Heart left ventricle (tissue), 16 donors: Measurements from ENCODE around the gene SMURF1. TPM values are rescaled to one million over a fixed set of nuclear protein-coding genes. Genes with fewer than 3 reads are reported as not detected.

Source experiments
- ATAC-seq, 4 donors: fragments of 200-7000 bp; cut with Tn5 transposase; one replicate each; pipeline ENCODE4 v1.9.1; 2020 to 2022; ENCODE audit warnings: moderate library complexity in 4 of 4, mild to moderate bottlenecking in 3 of 4, moderate number of reproducible peaks in 1 of 4
- DNase-seq, 5 donors: peaks; one replicate each; pipeline ENCODE4 v3.0.0-alpha.2; 2020
- H3K27ac ChIP-seq, 12 donors: fragments of 200-600 bp; sonication (generic) in 4 of 12; one replicate each; pipeline versions ENCODE4 v1.5.0 to v1.8.0; 2016 to 2022; ENCODE audit warnings: mild to moderate bottlenecking in 2 of 12
- H3K27me3 ChIP-seq, 9 donors: fragments of 200-600 bp; sonication (generic) in 2 of 9; one replicate each; pipeline versions ENCODE4 v1.5.1 to v1.8.0; 2016 to 2022; ENCODE audit warnings: mild to moderate bottlenecking in 3 of 9
- H3K36me3 ChIP-seq, 9 donors: fragments of 200-600 bp; sonication (generic) in 2 of 9; one replicate each; pipeline versions ENCODE4 v1.5.0 to v1.8.0; 2018 to 2022; ENCODE audit warnings: mild to moderate bottlenecking in 2 of 9
- H3K4me1 ChIP-seq, 12 donors: fragments of 200-600 bp; sonication (generic) in 4 of 12; one replicate each; pipeline versions ENCODE4 v1.5.0 to v1.8.0; 2016 to 2022; ENCODE audit warnings: mild to moderate bottlenecking in 3 of 12
- H3K4me3 ChIP-seq, 12 donors: fragments of 200-600 bp; sonication (generic) in 4 of 12; one replicate each; pipeline versions ENCODE4 v1.5.0 to v1.8.0; 2017 to 2022; ENCODE audit warnings: mild to moderate bottlenecking in 9 of 12, moderate library complexity in 4 of 12
- H3K9me3 ChIP-seq, 12 donors: fragments of 200-600 bp; sonication (generic) in 4 of 12; one replicate each; pipeline versions ENCODE4 v1.5.0 to v1.8.0; 2016 to 2022; ENCODE audit warnings: mild to moderate bottlenecking in 1 of 12
- CTCF ChIP-seq, 12 donors: fragments of 200-600 bp; sonication (generic) in 4 of 12; IDR thresholded peaks; one replicate each; pipeline versions ENCODE4 v1.5.0 to v1.8.0; 2018 to 2022; ENCODE audit warnings: antibody characterized with exemption in 12 of 12, mild to moderate bottlenecking in 5 of 12
- POLR2A ChIP-seq, 2 donors: fragments of 450-650 bp; IDR thresholded peaks; one replicate each; pipeline ENCODE4 v1.6.1; 2017; ENCODE audit warnings: antibody characterized with exemption in 2 of 2, mild to moderate bottlenecking in 2 of 2, moderate library complexity in 2 of 2
- WGBS, 4 donors: extraction: QIAGEN DNeasy Blood & Tissue Kit in 2 of 4; methylation state at CpG; one replicate each; pipeline versions ENCODE4 v1.1.5 to v1.1.7; 2013 to 2018; 5-methylcytosine and 5-hydroxymethylcytosine counted together
- intact Hi-C, 10 donors: fragments of 100-400 bp; cut with DNase I; formaldehyde crosslinking; loops; one replicate each; pipeline versions ENCODE4 v1.11.1 to v1.14.2; 2022
- polyA plus RNA-seq, 2 donors: library from polyadenylated mRNA; stranded (reverse); fragments of 200-250 nt; gene quantifications; one replicate each; pipeline ENCODE4 v1.2.3, GENCODE V29; 2013
- total RNA-seq, 9 donors: library from RNA; depleted of rRNA in 2 of 9; stranded (reverse); fragments of >200 nt in 2 of 9; fragmentation: NEBNext Ultra II Directional in 3 of 9; extraction: Animal tissue kit (Norgen Biotek cat#: 25700) in 3 of 9; gene quantifications; one replicate each; pipeline versions ENCODE4 v1.1.0 to v1.2.4, GENCODE V29; 2016 to 2023
- donor health status: ischemic (EF 13 %, LVEDD 7.1; RV severe dilation, severe dysfunction).
- donor health status: healthy with polysubstance abuse.
- donor health status: DM: no; HTN: yes; CAD: no.
- donor health status: DM: no; HTN: no; CAD: no.
- donor health status: ischemic (EF 25% LVEDD 6.9; RV normal size, moderate dysfunction).
- donor health status: ischemic (EF 25% LVEDD 5.7; RV mildly dilated, moderate dysfunction).
- donor health status: healthy.
- donor health status: DM: yes; HTN: yes; CAD: no.
- donor health status: ischemic (EF 35%, LVEDD 5.7; RV mildly dilated, moderate dysfunction).
- donor health status: nonischemic (EF 11% LVEDD 7.7; RV severe dilation, severe dysfunction).
- donor health status: DM: yes; HTN: yes; CAD: no.
- donor health status: PGD.
- donor health status: ischemic (EF 29% LVEDD 5.4; RV normal size, mild dysfunction).
- donor health status: nonischemic (EF 23%, LVEDD 6.1; RV moderate dilation, normal function).

SMURF1 gene
- total and polyA plus RNA-seq, 11 donors = 3.5 to 15.4 (median 12.4) TPM

GRCh38 chr7:99090771-99091542 lies 53.0 kb downstream of the SMURF1 start:
- peaks cover 0 to 19% (median 4%) of the 10 kb centered on the region in 12 donors for H3K4me1 ChIP-seq
- intact Hi-C loops = no loop called here
- DNase-seq = no peak
- H3K27ac ChIP-seq = no peak overlapping the region
- H3K4me3 ChIP-seq = no peak overlapping the region
- no peak for ATAC-seq
- no peaks in the 10 kb centered on the region for H3K27me3 ChIP-seq
- TF ChIP-seq CTCF (IDR thresholded peaks at IDR 0.05) (no peak), POLR2A (IDR thresholded peaks at IDR 0.05) (no peak)
- 86 to 89% (median 87%) methylated on average over 6 of the region's 6 CpGs for WGBS, 4 donors
- peaks cover 0 to 10% (median 0%) of the 10 kb centered on the region in 9 donors for H3K36me3 ChIP-seq
- H3K9me3 ChIP-seq = peaks cover 0 to 8% (median 0%) of the 10 kb centered on the region in 12 donors

- intact Hi-C loops = no loop called here
- H3K27ac ChIP-seq = no peak overlapping the region
- no peak for ATAC-seq
These were observed 53.8 kb downstream of the SMURF1 start for GRCh38 chr7:99089914-99090629.

GRCh38 chr7:99086944-99087343 lies 57.0 kb downstream of the SMURF1 start:
- DNase-seq = no peak
- H3K27ac ChIP-seq = no peak overlapping the region
- peaks cover 0 to 15% (median 0%) of the 10 kb centered on the region in 12 donors for H3K4me1 ChIP-seq
- peaks cover 0 to 10% (median 0%) of the 10 kb centered on the region in 9 donors for H3K36me3 ChIP-seq
- H3K9me3 ChIP-seq = peaks cover 0 to 8% (median 0%) of the 10 kb centered on the region in 12 donors
- no peak overlapping the region for H3K4me3 ChIP-seq
- no peaks in the 10 kb centered on the region for H3K27me3 ChIP-seq
- TF ChIP-seq POLR2A (IDR thresholded peaks at IDR 0.05) (no peak), CTCF (IDR thresholded peaks at IDR 0.05) (no peak)
- ATAC-seq = no peak
- intact Hi-C loops = no loop called here
- 96 to 99% (median 98%) methylated on average over 2 of the region's 2 CpGs for WGBS, 4 donors

More at GRCh38 chr7:99089914-99090629, 53.8 kb downstream of the SMURF1 start:
- TF ChIP-seq POLR2A (IDR thresholded peaks at IDR 0.05) (no peak), CTCF (IDR thresholded peaks at IDR 0.05) (no peak)
- WGBS, 4 donors = 87 to 89% (median 88%) methylated on average over 7 of the region's 7 CpGs
- DNase-seq = no peak
- peaks cover 0 to 8% (median 0%) of the 10 kb centered on the region in 12 donors for H3K9me3 ChIP-seq
- H3K27me3 ChIP-seq = no peaks in the 10 kb centered on the region
- peaks cover 0 to 10% (median 0%) of the 10 kb centered on the region in 9 donors for H3K36me3 ChIP-seq
- H3K4me1 ChIP-seq = peaks cover 0 to 11% (median 1%) of the 10 kb centered on the region in 12 donors
- H3K4me3 ChIP-seq = no peak overlapping the region

- peaks cover 0 to 8% (median 0%) of the 10 kb centered on the region in 12 donors for H3K9me3 ChIP-seq
- H3K36me3 ChIP-seq = peaks cover 0 to 10% (median 0%) of the 10 kb centered on the region in 9 donors
- peaks cover 0 to 15% (median 0%) of the 10 kb centered on the region in 12 donors for H3K4me1 ChIP-seq
- H3K27ac ChIP-seq = no peak overlapping the region
- DNase-seq (no peak), ATAC-seq (no peak)
- 93 to 97% (median 96%) methylated on average over 5 of the region's 5 CpGs for WGBS, 4 donors
- intact Hi-C loops = no loop called here
- no peak for TF ChIP-seq CTCF (IDR thresholded peaks at IDR 0.05)
- TF ChIP-seq POLR2A (IDR thresholded peaks at IDR 0.05) = no peak
- no peak overlapping the region for H3K4me3 ChIP-seq
- no peaks in the 10 kb centered on the region for H3K27me3 ChIP-seq
These were observed 57.4 kb downstream of the SMURF1 start for GRCh38 chr7:99086532-99086931.
